Stomach (tissue), 9 donors: ENCODE results near the gene LIPT2. TPM values are rescaled to one million over a fixed set of nuclear protein-coding genes. Genes with fewer than 3 reads are reported as not detected.

Source experiments
- DNase-seq, 2 donors: peaks; one replicate each; pipeline versions ENCODE4 v3.0.0 to v3.0.0-alpha.2; 2013 to 2019
- H3K27ac ChIP-seq, 5 donors: fragments of 200-600 bp in 4 of 5; sonication (generic) in 4 of 5; one replicate each; pipeline ENCODE4 v1.5.1; 2013 to 2019; ENCODE audit warnings: mild to moderate bottlenecking in 1 of 5, moderate library complexity in 1 of 5
- H3K27me3 ChIP-seq, 3 donors: fragments of 200-600 bp; sonication (generic); one replicate each; pipeline ENCODE4 v1.5.1; 2017 to 2019; ENCODE audit warnings: mixed run types in 1 of 3
- H3K36me3 ChIP-seq, 4 donors: fragments of 200-600 bp; sonication (generic); 1 replicate in 3 of 4; 2 replicates in 1 of 4; pipeline ENCODE4 v1.5.1; 2016 to 2019
- H3K4me1 ChIP-seq, 4 donors: fragments of 200-600 bp; sonication (generic); one replicate each; pipeline ENCODE4 v1.5.1; 2016 to 2019
- H3K4me3 ChIP-seq, 4 donors: fragments of 200-600 bp; sonication (generic) in 3 of 4; one replicate each; pipeline ENCODE4 v1.5.1; 2016 to 2019; ENCODE audit warnings: mild to moderate bottlenecking in 1 of 4
- H3K9me3 ChIP-seq, 4 donors: fragments of 200-600 bp; sonication (generic); one replicate each; pipeline ENCODE4 v1.5.1; 2016 to 2019
- EP300 ChIP-seq: sonication (generic); formaldehyde crosslinking; IDR thresholded peaks from one replicate; pipeline ENCODE4 v1.6.1; 2017; ENCODE audit warnings: antibody characterized with exemption
- POLR2A ChIP-seq, 4 donors: fragments of 450-650 bp; IDR thresholded peaks; one replicate each; pipeline ENCODE4 v1.6.1; 2016; ENCODE audit warnings: antibody characterized with exemption in 4 of 4, control low read depth in 2 of 4, mild to moderate bottlenecking in 1 of 4, moderate library complexity in 1 of 4
- POLR2AphosphoS5 ChIP-seq, 3 donors: sonication (generic); formaldehyde crosslinking; IDR thresholded peaks; one replicate each; pipeline ENCODE4 v1.6.1; 2016; ENCODE audit warnings: antibody characterized with exemption in 3 of 3
- WGBS, 5 donors: extraction: QIAGEN DNeasy Blood & Tissue Kit in 3 of 5; methylation state at CpG; one replicate each; pipeline versions ENCODE4 v1.1.5 to v1.1.7; 2013 to 2018; 5-methylcytosine and 5-hydroxymethylcytosine counted together
- intact Hi-C: fragments of 100-400 bp; cut with DNase I; formaldehyde crosslinking; loops from one replicate; pipeline ENCODE4 v1.15.1; 2023; ENCODE audit warnings: low total_unique reads
- polyA plus RNA-seq, 3 donors: library from polyadenylated mRNA; stranded (reverse); fragments of 200-250 nt; gene quantifications; one replicate each; pipeline ENCODE4 v1.2.3, GENCODE V29; 2013
- total RNA-seq, 5 donors: library from RNA; depleted of rRNA; stranded (reverse); fragments of >200 nt; gene quantifications; one replicate each; pipeline versions ENCODE4 v1.1.0 to v1.2.3, GENCODE V29; 2014 to 2016
- TF ChIP-seq, protein P1 (sequence below), 7 experiments: fragments of 450-650 bp in 4 of 7; fragments of 200-600 bp in 3 of 7; sonication (generic) in 3 of 7; IDR thresholded peaks; one replicate each; pipeline ENCODE4 v1.5.1; 2016 to 2019; ENCODE audit warnings: antibody characterized with exemption in 7 of 7, control low read depth in 2 of 7, mild to moderate bottlenecking in 1 of 7
- donor health status: healthy with polysubstance abuse.
- donor health status: Bipolar disorder and iron deficiency.
- donor health status: healthy.

LIPT2 gene
- total and polyA plus RNA-seq, 8 donors = 0.45 to 32.0 (median 3.1) TPM; not detected in 1

DNA sequence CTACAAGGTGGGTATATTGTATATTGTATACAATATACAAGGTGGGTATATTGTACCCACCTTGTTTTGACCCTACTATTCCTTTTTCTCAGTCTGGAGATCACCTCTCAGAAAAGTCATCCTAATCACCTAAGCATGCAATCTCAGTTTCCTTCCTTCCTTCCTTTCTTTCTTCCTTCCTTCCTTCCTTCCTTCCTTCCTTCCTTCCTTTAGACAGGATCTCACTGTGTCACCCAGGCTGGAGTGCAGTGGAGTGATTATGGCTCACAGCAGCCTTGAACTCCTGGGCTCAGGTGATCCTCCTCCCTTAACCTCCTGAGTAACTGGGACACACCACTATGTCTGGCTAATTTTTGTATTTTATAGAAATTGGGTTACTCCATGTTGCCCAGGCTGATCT, 25.0 kb downstream of the LIPT2 start:
- H3K27ac ChIP-seq = no peak overlapping the region
- intact Hi-C loops = no loop called here

DNA sequence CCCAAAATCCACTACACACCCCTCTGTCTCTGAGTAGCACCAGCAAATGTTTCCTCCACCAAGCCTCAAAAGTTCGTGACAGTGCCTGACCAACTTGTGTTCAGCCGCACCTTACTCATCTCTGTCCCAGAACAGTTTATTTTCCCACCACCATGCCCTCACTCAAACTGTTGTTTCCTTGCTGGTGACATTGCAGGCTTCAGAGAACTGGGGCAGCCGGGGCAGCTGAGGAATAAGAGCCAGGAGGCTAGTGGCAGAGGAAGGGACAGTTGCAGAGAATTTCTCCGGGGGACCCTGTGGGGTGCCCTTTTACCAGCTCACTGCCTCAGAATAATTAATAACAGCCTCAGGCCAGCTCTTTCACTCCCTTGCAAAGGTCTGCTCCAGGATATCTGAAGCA, 25.5 kb downstream of the LIPT2 start:
- H3K4me1 ChIP-seq = peaks cover 17 to 60% (median 40%) of the 10 kb centered on the region in 4 donors
- peaks cover 0 to 4% (median 0%) of the 10 kb centered on the region in 4 donors for H3K36me3 ChIP-seq
- TF ChIP-seq POLR2A (IDR thresholded peaks at IDR 0.05) (no peak), POLR2AphosphoS5 (IDR thresholded peaks at IDR 0.05) (no peak), EP300 (no peak)
- TF ChIP-seq, protein P1, sequence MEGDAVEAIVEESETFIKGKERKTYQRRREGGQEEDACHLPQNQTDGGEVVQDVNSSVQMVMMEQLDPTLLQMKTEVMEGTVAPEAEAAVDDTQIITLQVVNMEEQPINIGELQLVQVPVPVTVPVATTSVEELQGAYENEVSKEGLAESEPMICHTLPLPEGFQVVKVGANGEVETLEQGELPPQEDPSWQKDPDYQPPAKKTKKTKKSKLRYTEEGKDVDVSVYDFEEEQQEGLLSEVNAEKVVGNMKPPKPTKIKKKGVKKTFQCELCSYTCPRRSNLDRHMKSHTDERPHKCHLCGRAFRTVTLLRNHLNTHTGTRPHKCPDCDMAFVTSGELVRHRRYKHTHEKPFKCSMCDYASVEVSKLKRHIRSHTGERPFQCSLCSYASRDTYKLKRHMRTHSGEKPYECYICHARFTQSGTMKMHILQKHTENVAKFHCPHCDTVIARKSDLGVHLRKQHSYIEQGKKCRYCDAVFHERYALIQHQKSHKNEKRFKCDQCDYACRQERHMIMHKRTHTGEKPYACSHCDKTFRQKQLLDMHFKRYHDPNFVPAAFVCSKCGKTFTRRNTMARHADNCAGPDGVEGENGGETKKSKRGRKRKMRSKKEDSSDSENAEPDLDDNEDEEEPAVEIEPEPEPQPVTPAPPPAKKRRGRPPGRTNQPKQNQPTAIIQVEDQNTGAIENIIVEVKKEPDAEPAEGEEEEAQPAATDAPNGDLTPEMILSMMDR (IDR thresholded peaks at IDR 0.05) = no peak
- H3K27ac ChIP-seq = peak overlapping the region in 4 of 5 donors; percentile 76 to 90 (median 78)
- peak overlapping the region in 1 of 4 donors; percentile 76 for H3K4me3 ChIP-seq
- H3K27me3 ChIP-seq = no peaks in the 10 kb centered on the region
- intact Hi-C loops = no loop called here
- H3K9me3 ChIP-seq = no peaks in the 10 kb centered on the region
- DNase-seq = no peak
- WGBS, 5 donors = 55 to 71% (median 69%) methylated on average over 4 of the region's 4 CpGs

More for the DNA sequence above, 25.0 kb downstream of the LIPT2 start:
- H3K27me3 ChIP-seq = no peaks in the 10 kb centered on the region
- no peaks in the 10 kb centered on the region for H3K9me3 ChIP-seq
- H3K4me3 ChIP-seq = no peak overlapping the region
- TF ChIP-seq POLR2AphosphoS5 (IDR thresholded peaks at IDR 0.05) = no peak
- TF ChIP-seq, protein P1 (IDR thresholded peaks at IDR 0.05) = no peak
- DNase-seq = no peak
- H3K4me1 ChIP-seq = peaks cover 17 to 56% (median 39%) of the 10 kb centered on the region in 4 donors
- peaks cover 0 to 4% (median 0%) of the 10 kb centered on the region in 4 donors for H3K36me3 ChIP-seq

DNA sequence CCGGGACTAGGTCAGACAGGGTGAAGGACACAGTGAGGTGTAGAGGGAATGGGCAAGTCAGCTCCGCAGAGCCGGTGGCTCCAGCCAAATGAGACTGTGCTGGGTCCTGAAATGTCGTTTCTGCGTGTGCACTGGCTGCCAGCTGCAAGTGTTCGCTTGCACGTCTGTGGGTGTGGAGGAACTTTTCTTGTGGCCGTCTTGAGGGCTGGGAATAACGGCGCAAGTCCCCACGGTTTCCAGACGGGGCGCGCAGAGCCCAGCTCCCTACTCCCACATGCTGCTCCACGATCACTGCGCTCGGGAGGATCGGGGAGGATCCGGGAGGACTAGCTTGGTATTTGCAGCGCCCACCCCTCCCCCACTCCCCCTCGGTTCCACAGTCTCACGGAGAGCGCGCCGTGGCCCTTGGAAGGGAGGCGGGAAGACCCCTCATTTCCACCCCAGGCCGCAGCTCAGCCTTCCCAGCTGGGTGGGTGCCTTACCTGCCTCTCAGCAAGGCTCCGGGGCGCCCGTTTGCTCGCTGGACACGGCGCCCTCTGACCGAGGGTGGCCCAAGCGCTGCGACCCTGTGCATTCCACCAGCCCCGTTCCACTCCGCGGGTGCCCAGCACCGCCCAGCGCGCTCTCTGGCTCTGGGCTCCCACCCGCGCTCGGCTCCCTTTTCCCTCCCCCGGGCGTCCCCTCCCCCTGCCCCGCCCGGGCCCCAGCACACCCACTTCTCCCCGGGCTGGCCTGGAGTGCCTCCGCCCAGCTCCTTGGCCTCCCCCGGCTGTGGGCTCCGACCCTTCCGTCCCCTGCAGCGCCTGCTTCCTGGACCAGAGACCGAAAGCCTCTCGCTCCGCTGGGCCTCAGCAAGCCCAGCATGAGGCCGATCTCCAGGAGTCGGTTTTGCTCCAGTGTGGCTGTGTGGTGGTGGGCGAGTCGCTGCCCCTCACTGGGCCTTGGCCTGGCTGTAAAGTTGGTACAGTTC, 26.3 kb downstream of the LIPT2 start, which contains the start of gene KCNE3:
Gene KCNE3 (minus strand): TSS at position 634 of the 970 bp plus-strand sequence. CDS start 9,986 bp downstream, outside the sequence.
- peaks cover 17 to 69% (median 46%) of the 10 kb centered on the region in 4 donors for H3K4me1 ChIP-seq
- no peaks in the 10 kb centered on the region for H3K9me3 ChIP-seq
- peaks cover 0 to 4% (median 0%) of the 10 kb centered on the region in 4 donors for H3K36me3 ChIP-seq
- 4 to 11% (median 6%) methylated on average over 33 to 62 of the region's 62 CpGs for WGBS, 5 donors
- H3K27me3 ChIP-seq = no peaks in the 10 kb centered on the region
- TF ChIP-seq EP300 (no peak), POLR2A (IDR thresholded peaks at IDR 0.05) (no peak), POLR2AphosphoS5 (IDR thresholded peaks at IDR 0.05) (no peak)
- TF ChIP-seq, protein P1 (IDR thresholded peaks at IDR 0.05) = no peak
- peak within 1 kb of the TSS; percentile 37 to 90 (median 78) for H3K27ac ChIP-seq
- peak within 1 kb of the TSS; percentile 61 to 76 (median 64) for H3K4me3 ChIP-seq
- intact Hi-C loops = no loop called here
- peak; percentile 57 to 76 for DNase-seq

DNA sequence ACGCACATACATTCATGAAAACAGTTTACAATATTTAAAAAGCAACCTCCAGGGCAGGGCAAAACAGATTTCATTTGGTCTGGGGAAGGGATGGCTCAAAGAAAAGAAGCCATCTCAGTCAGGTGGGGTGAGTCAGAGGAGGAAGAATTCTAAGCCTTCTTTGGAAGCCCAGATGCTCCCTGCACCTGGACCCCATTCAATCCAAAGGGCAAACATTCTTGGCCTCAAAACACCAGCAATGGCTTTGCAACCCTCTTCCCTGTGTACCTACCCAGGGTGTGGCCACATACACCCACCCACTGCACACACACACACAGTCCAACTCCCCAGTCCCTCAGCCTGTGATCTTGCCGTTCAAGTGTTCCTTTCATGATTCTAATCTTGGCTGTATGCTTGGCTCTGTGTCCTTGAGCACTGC, 28.2 kb downstream of the LIPT2 start:
- peak overlapping the region in 1 of 4 donors; percentile 2 for H3K4me3 ChIP-seq
- no peaks in the 10 kb centered on the region for H3K27me3 ChIP-seq
- peaks cover 0 to 6% (median 2%) of the 10 kb centered on the region in 4 donors for H3K36me3 ChIP-seq
- TF ChIP-seq, protein P1 (IDR thresholded peaks at IDR 0.05) = no peak
- TF ChIP-seq POLR2A (IDR thresholded peaks at IDR 0.05) (no peak), POLR2AphosphoS5 (IDR thresholded peaks at IDR 0.05) (peak in 1 of 3 donors; percentile 77), EP300 (no peak)
- 21 to 53% (median 38%) methylated on average over 2 of the region's 2 CpGs for WGBS, 5 donors
- peaks cover 17 to 84% (median 61%) of the 10 kb centered on the region in 4 donors for H3K4me1 ChIP-seq
- peak overlapping the region in 2 of 5 donors; percentile 79 to 90 for H3K27ac ChIP-seq
- intact Hi-C loops = no loop called here
- no peaks in the 10 kb centered on the region for H3K9me3 ChIP-seq
- peak; percentile 71 to 83 for DNase-seq
